Neuronal stem cell (in vitro differentiated cells): ENCODE measurements around the gene HMX1.

Experiments
- DNase-seq: peaks from one replicate; pipeline ENCODE4 v3.0.0-alpha.2; 2013; ENCODE audit warnings: low spot score
- H2AFZ ChIP-seq: one replicate; pipeline ENCODE4 v1.6.1; 2013; ENCODE audit warnings: mild to moderate bottlenecking, low read length, inconsistent platforms
- H2AK5ac ChIP-seq: 2 replicates; pipeline ENCODE4 v1.6.1; 2013; ENCODE audit warnings: low read depth, mild to moderate bottlenecking, inconsistent platforms, low read length, moderate library complexity, mixed read lengths
- H2BK120ac ChIP-seq: 2 replicates; pipeline ENCODE4 v1.6.1; 2013; ENCODE audit warnings: low read depth, mild to moderate bottlenecking, inconsistent platforms, low read length, moderate library complexity, mixed read lengths
- H2BK12ac ChIP-seq: one replicate; pipeline ENCODE4 v1.6.1; 2013; ENCODE audit warnings: low read length, inconsistent platforms
- H2BK15ac ChIP-seq: 2 replicates; pipeline ENCODE4 v1.6.1; 2013; ENCODE audit warnings: mild to moderate bottlenecking, low read length, inconsistent platforms, mixed read lengths
- H2BK5ac ChIP-seq: one replicate; pipeline ENCODE4 v1.6.1; 2013; ENCODE audit warnings: inconsistent platforms, mild to moderate bottlenecking, low read length, moderate library complexity
- H3K14ac ChIP-seq: one replicate; pipeline ENCODE4 v1.6.1; 2013; ENCODE audit warnings: low read length, inconsistent platforms
- H3K18ac ChIP-seq: 2 replicates; pipeline ENCODE4 v1.6.1; 2013; ENCODE audit warnings: low read length, inconsistent platforms
- H3K23ac ChIP-seq: 2 replicates; pipeline ENCODE4 v1.6.1; 2013; ENCODE audit warnings: low read depth, mild to moderate bottlenecking, mixed read lengths, low read length, inconsistent platforms; ENCODE audit not compliant: poor library complexity
- H3K27ac ChIP-seq: replicated peaks from 3 replicates; pipeline ENCODE4 v1.5.1; 2013; ENCODE audit warnings: low read length, inconsistent platforms
- H3K27me3 ChIP-seq, 3 experiments: 2 replicates each; pipeline ENCODE4 v1.6.1; 2013; ENCODE audit warnings: low read length in 3 of 3, mild to moderate bottlenecking in 2 of 3, inconsistent platforms in 1 of 3, low read depth in 1 of 3, mixed read lengths in 1 of 3, moderate library complexity in 1 of 3; ENCODE audit not compliant: control insufficient read depth in 3 of 3, insufficient read depth in 3 of 3
- H3K36me3 ChIP-seq, 2 donors: replicated peaks in 1 of 2; 2 replicates each; pipeline ENCODE4 v1.6.1; 2013; ENCODE audit warnings: low read length in 2 of 2; ENCODE audit not compliant: control insufficient read depth in 2 of 2, insufficient read depth in 2 of 2
- H3K4ac ChIP-seq: 2 replicates; pipeline ENCODE4 v1.6.1; 2013; ENCODE audit warnings: inconsistent platforms, mild to moderate bottlenecking, low read length, moderate library complexity
- H3K4me1 ChIP-seq, 2 donors: 1 replicate in 1 of 2; 2 replicates in 1 of 2; pipeline ENCODE4 v1.6.1; 2013; ENCODE audit warnings: low read length in 2 of 2, low read depth in 1 of 2; ENCODE audit not compliant: control insufficient read depth in 2 of 2, insufficient read depth in 1 of 2
- H3K4me2 ChIP-seq: one replicate; pipeline ENCODE4 v1.6.1; 2013; ENCODE audit warnings: mild to moderate bottlenecking, low read length, inconsistent platforms; ENCODE audit not compliant: insufficient read depth, poor library complexity, severe bottlenecking
- H3K4me3 ChIP-seq, 2 donors: 2 replicates each; pipeline ENCODE4 v1.5.1; 2013; ENCODE audit warnings: low read length in 2 of 2, mild to moderate bottlenecking in 2 of 2, inconsistent platforms in 1 of 2, moderate library complexity in 1 of 2
- H3K79me1 ChIP-seq: one replicate; pipeline ENCODE4 v1.6.1; 2013; ENCODE audit warnings: low read depth, mild to moderate bottlenecking, inconsistent platforms, low read length, moderate library complexity
- H3K9ac ChIP-seq: one replicate; pipeline ENCODE4 v1.6.1; 2013; ENCODE audit warnings: mild to moderate bottlenecking, low read depth, low read length, inconsistent platforms; ENCODE audit not compliant: poor library complexity
- H3K9me3 ChIP-seq, 2 donors: replicated peaks in 1 of 2; 2 replicates each; pipeline versions ENCODE3 to v1.6.1; 2013; ENCODE audit warnings: low read length in 2 of 2, mild to moderate bottlenecking in 2 of 2, inconsistent platforms in 1 of 2, low read depth in 1 of 2, mixed read lengths in 1 of 2, moderate library complexity in 1 of 2; ENCODE audit not compliant: control insufficient read depth in 2 of 2, insufficient read depth in 1 of 2
- H4K8ac ChIP-seq: one replicate; pipeline ENCODE4 v1.6.1; 2013; ENCODE audit warnings: low read depth, mild to moderate bottlenecking, inconsistent platforms, low read length, moderate library complexity
- H4K91ac ChIP-seq: one replicate; pipeline ENCODE4 v1.6.1; 2013; ENCODE audit warnings: low read length, low read depth, mild to moderate bottlenecking, inconsistent platforms; ENCODE audit not compliant: poor library complexity
- WGBS, 2 donors: extraction: QIAGEN DNeasy Blood & Tissue Kit; methylation state at CpG; one replicate each; pipeline ENCODE4 v1.1.7; 2013; ENCODE audit warnings: missing lambda C conversion rate in 2 of 2, mixed read lengths in 1 of 2; ENCODE audit not compliant: insufficient read length in 2 of 2, insufficient replicate concordance in 1 of 2; ENCODE audit errors: extremely low coverage in 2 of 2; 5-methylcytosine and 5-hydroxymethylcytosine counted together

Gene HMX1

DNA sequence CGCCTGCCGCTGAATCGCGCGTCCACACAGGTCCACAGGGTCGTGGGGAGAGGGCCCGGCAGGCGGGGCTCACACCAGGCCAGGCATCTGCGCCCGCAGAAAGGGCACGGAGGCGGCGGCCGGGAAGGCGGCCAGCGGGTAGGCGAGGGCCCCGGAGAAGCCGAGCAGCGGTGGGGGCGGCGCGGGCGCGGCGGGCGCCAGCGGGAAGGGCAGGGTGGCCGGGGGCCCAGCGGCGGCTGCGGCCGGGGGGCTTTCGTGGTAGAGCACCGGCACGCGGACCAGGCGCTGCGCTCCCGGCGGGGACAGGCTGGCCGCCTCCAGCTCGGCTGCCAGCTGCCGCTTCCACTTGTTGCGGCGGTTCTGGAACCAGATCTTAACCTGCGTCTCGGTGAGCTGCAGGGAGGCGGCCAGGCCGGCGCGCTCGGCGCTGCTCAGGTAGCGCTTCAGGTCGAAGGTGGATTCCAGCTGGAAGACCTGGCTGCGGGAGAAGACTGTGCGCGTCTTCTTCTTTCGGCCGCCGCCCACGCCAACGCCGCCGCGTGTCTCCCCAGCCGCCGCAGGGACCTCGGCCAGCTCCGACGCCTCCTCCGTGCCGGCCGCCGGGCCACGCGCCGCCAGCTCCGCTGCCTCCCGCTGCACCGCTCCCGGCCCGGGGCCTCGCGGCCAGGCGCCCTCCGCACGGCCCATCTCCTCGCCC is 3.9 kb downstream of the HMX1 start:
- peak overlapping the region; percentile 70 for H2AK5ac ChIP-seq
- WGBS, 2 donors: no CpG with 5 or more reads among the region's 90 CpGs

GRCh38 chr4:8866828-8867623 is 4.6 kb downstream of the HMX1 start:
- H2AFZ ChIP-seq: no peak overlapping the region
- peaks cover 90 to 99% (median 97%) of the 10 kb centered on the region in 3 experiments for H3K27me3 ChIP-seq
- H3K27ac ChIP-seq: no peak overlapping the region
- no CpG with 5 or more reads among the region's 42 CpGs for WGBS, 2 donors
- H3K4me2 ChIP-seq: no peak overlapping the region
- H3K4ac ChIP-seq: no peak overlapping the region
- H4K91ac ChIP-seq: no peak overlapping the region
- H2BK5ac ChIP-seq: no peak overlapping the region
- DNase-seq: no peak
- no peak overlapping the region for H3K4me3 ChIP-seq
- H2BK12ac ChIP-seq: no peak overlapping the region
- H2AK5ac ChIP-seq: peak overlapping the region; percentile 70
- H2BK120ac ChIP-seq: no peak overlapping the region
- H3K14ac ChIP-seq: peak overlapping the region; percentile 75
- H3K36me3 ChIP-seq: no peaks in the 10 kb centered on the region
- no peak overlapping the region for H3K9ac ChIP-seq
- H3K23ac ChIP-seq: peak overlapping the region; percentile 65
- H3K9me3 ChIP-seq: peaks cover 0 to 5% of the 10 kb centered on the region in 2 donors
- H4K8ac ChIP-seq: no peak overlapping the region
- no peaks in the 10 kb centered on the region for H3K4me1 ChIP-seq
- peaks cover 1% of the 10 kb centered on the region for H3K79me1 ChIP-seq
- H2BK15ac ChIP-seq: peak overlapping the region; percentile 43
- H3K18ac ChIP-seq: peak overlapping the region; percentile 83

More for the DNA sequence above, 3.9 kb downstream of the HMX1 start:
- Histone ChIP-seq H3K4me3 (no peak overlapping the region), H2BK5ac (no peak overlapping the region), H2BK15ac (peak overlapping the region; percentile 49), H3K4ac (no peak overlapping the region), H4K91ac (no peak overlapping the region), H2AFZ (no peak overlapping the region), H2BK12ac (peak overlapping the region; percentile 22), H2BK120ac (no peak overlapping the region), H3K23ac (peak overlapping the region; percentile 91), H3K9ac (no peak overlapping the region), H3K36me3 (no peaks in the 10 kb centered on the region), H4K8ac (no peak overlapping the region), H3K9me3 (peaks cover 0 to 5% of the 10 kb centered on the region in 2 donors), H3K79me1 (peaks cover 1% of the 10 kb centered on the region), H3K27me3 (peaks cover 91 to 99% (median 97%) of the 10 kb centered on the region in 3 experiments), H3K4me1 (no peaks in the 10 kb centered on the region), H3K27ac (no peak overlapping the region), H3K14ac (no peak overlapping the region), H3K18ac (peak overlapping the region; percentile 64), H3K4me2 (peak overlapping the region; percentile 2)
- DNase-seq: no peak

GRCh38 chr4:8866421-8866820 is 5.2 kb downstream of the HMX1 start:
- H2AFZ ChIP-seq: no peak overlapping the region
- H4K91ac ChIP-seq: no peak overlapping the region
- H3K9ac ChIP-seq: no peak overlapping the region
- no peak overlapping the region for H3K18ac ChIP-seq
- no peak overlapping the region for H3K4me3 ChIP-seq
- peak overlapping the region; percentile 43 for H2BK15ac ChIP-seq
- no peak overlapping the region for H4K8ac ChIP-seq
- H3K27ac ChIP-seq: no peak overlapping the region
- peaks cover 0 to 5% of the 10 kb centered on the region in 2 donors for H3K9me3 ChIP-seq
- H3K79me1 ChIP-seq: peaks cover 1% of the 10 kb centered on the region
- DNase-seq: no peak
- H2BK5ac ChIP-seq: no peak overlapping the region
- no peak overlapping the region for H3K4ac ChIP-seq
- peaks cover 94 to 100% (median 100%) of the 10 kb centered on the region in 3 experiments for H3K27me3 ChIP-seq
- H3K14ac ChIP-seq: peak overlapping the region; percentile 75
- no peaks in the 10 kb centered on the region for H3K36me3 ChIP-seq
- H2BK120ac ChIP-seq: no peak overlapping the region
- H2BK12ac ChIP-seq: no peak overlapping the region
- no peak overlapping the region for H3K4me2 ChIP-seq
- H3K23ac ChIP-seq: peak overlapping the region; percentile 65
- H3K4me1 ChIP-seq: no peaks in the 10 kb centered on the region
- H2AK5ac ChIP-seq: peak overlapping the region; percentile 65
- no CpG with 5 or more reads among the region's 12 CpGs for WGBS, 2 donors

GRCh38 chr4:8865681-8866310 is 5.8 kb downstream of the HMX1 start:
- Histone ChIP-seq H3K27ac (no peak overlapping the region), H3K4ac (no peak overlapping the region), H2BK15ac (no peak overlapping the region), H3K4me2 (no peak overlapping the region), H3K9ac (no peak overlapping the region), H3K4me3 (no peak overlapping the region), H2AK5ac (no peak overlapping the region), H2BK120ac (no peak overlapping the region), H3K9me3 (peaks cover 0 to 5% of the 10 kb centered on the region in 2 donors), H3K18ac (no peak overlapping the region), H3K4me1 (no peaks in the 10 kb centered on the region), H3K79me1 (peaks cover 1% of the 10 kb centered on the region), H3K36me3 (no peaks in the 10 kb centered on the region), H2BK5ac (no peak overlapping the region), H3K14ac (no peak overlapping the region), H4K91ac (no peak overlapping the region), H4K8ac (no peak overlapping the region), H3K23ac (no peak overlapping the region), H2BK12ac (no peak overlapping the region), H2AFZ (no peak overlapping the region), H3K27me3 (peaks cover 93 to 99% (median 99%) of the 10 kb centered on the region in 3 experiments)
- WGBS, 2 donors: no CpG with 5 or more reads among the region's 18 CpGs
- no peak for DNase-seq
